Stomach (tissue), 9 donors: ENCODE data around the gene HOXB3. TPM values are rescaled to one million over a fixed set of nuclear protein-coding genes. Genes with fewer than 3 reads are reported as not detected.

Experiments
- DNase-seq, 2 donors: peaks; one replicate each; pipeline versions ENCODE4 v3.0.0 to v3.0.0-alpha.2; 2013 to 2019
- H3K27ac ChIP-seq, 5 donors: fragments of 200-600 bp in 4 of 5; sonication (generic) in 4 of 5; one replicate each; pipeline ENCODE4 v1.5.1; 2013 to 2019; ENCODE audit warnings: mild to moderate bottlenecking in 1 of 5, moderate library complexity in 1 of 5
- H3K27me3 ChIP-seq, 3 donors: fragments of 200-600 bp; sonication (generic); one replicate each; pipeline ENCODE4 v1.5.1; 2017 to 2019; ENCODE audit warnings: mixed run types in 1 of 3
- H3K36me3 ChIP-seq, 4 donors: fragments of 200-600 bp; sonication (generic); 1 replicate in 3 of 4; 2 replicates in 1 of 4; pipeline ENCODE4 v1.5.1; 2016 to 2019
- H3K4me1 ChIP-seq, 4 donors: fragments of 200-600 bp; sonication (generic); one replicate each; pipeline ENCODE4 v1.5.1; 2016 to 2019
- H3K4me3 ChIP-seq, 4 donors: fragments of 200-600 bp; sonication (generic) in 3 of 4; one replicate each; pipeline ENCODE4 v1.5.1; 2016 to 2019; ENCODE audit warnings: mild to moderate bottlenecking in 1 of 4
- H3K9me3 ChIP-seq, 4 donors: fragments of 200-600 bp; sonication (generic); one replicate each; pipeline ENCODE4 v1.5.1; 2016 to 2019
- EP300 ChIP-seq: sonication (generic); formaldehyde crosslinking; IDR thresholded peaks from one replicate; pipeline ENCODE4 v1.6.1; 2017; ENCODE audit warnings: antibody characterized with exemption
- POLR2A ChIP-seq, 4 donors: fragments of 450-650 bp; IDR thresholded peaks; one replicate each; pipeline ENCODE4 v1.6.1; 2016; ENCODE audit warnings: antibody characterized with exemption in 4 of 4, control low read depth in 2 of 4, mild to moderate bottlenecking in 1 of 4, moderate library complexity in 1 of 4
- POLR2AphosphoS5 ChIP-seq, 3 donors: sonication (generic); formaldehyde crosslinking; IDR thresholded peaks; one replicate each; pipeline ENCODE4 v1.6.1; 2016; ENCODE audit warnings: antibody characterized with exemption in 3 of 3
- WGBS, 5 donors: extraction: QIAGEN DNeasy Blood & Tissue Kit in 3 of 5; methylation state at CpG; one replicate each; pipeline versions ENCODE4 v1.1.5 to v1.1.7; 2013 to 2018; 5-methylcytosine and 5-hydroxymethylcytosine counted together
- intact Hi-C: fragments of 100-400 bp; cut with DNase I; formaldehyde crosslinking; loops from one replicate; pipeline ENCODE4 v1.15.1; 2023; ENCODE audit warnings: low total_unique reads
- polyA plus RNA-seq, 3 donors: library from polyadenylated mRNA; stranded (reverse); fragments of 200-250 nt; gene quantifications; one replicate each; pipeline ENCODE4 v1.2.3, GENCODE V29; 2013
- total RNA-seq, 5 donors: library from RNA; depleted of rRNA; stranded (reverse); fragments of >200 nt; gene quantifications; one replicate each; pipeline versions ENCODE4 v1.1.0 to v1.2.3, GENCODE V29; 2014 to 2016
- TF ChIP-seq, protein P1 (sequence below), 7 experiments: fragments of 450-650 bp in 4 of 7; fragments of 200-600 bp in 3 of 7; sonication (generic) in 3 of 7; IDR thresholded peaks; one replicate each; pipeline ENCODE4 v1.5.1; 2016 to 2019; ENCODE audit warnings: antibody characterized with exemption in 7 of 7, control low read depth in 2 of 7, mild to moderate bottlenecking in 1 of 7
- donor health status: healthy with polysubstance abuse.
- donor health status: Bipolar disorder and iron deficiency.
- donor health status: healthy.

HOXB3 gene
- total and polyA plus RNA-seq, 8 donors, result 2.8 to 77.6 (median 10.3) TPM

DNA sequence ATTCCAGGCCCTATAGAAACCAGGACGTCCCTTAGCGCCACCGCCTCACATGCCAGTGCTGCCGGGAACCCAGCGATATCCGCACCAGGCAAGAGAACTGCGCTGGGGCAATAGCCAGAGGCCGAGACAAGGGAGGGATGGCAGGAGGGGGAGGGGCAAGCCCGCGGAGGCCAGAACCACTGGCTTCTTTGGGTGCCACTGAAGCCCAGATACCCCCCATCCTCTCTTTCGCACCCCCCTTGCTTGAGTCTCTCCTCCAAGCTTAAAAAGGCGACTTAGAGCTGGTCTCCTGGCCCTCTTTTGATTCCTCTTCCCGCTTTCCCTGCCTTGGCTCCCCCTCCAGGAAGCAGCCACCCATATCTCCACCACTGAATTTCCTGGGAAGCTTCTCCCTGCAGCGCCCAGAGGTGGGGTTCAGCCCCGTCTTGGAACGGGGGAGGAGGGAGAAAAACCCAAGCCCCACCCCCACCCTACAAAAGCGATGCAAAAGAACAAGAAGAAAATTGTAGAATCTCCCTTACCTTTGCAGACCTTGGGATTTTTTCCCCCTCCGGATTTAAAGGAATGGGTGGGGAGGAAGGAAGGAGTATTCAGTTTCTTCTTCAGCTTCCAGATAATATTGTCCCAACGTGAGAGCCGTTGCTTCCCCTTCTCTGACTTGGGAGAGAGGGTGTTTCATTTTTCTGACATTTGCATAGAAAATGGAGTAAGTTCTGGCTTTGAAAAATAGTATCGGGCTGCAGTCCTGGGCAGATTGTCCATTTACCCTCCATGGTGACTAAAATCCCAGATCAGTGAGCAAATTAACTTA is 14.1 kb upstream of the HOXB3 start:
- Histone ChIP-seq H3K27ac (peak overlapping the region in 4 of 5 donors; percentile 52 to 95 (median 73)), H3K27me3 (peaks cover 0 to 100% (median 100%) of the 10 kb centered on the region in 3 donors), H3K4me3 (peak overlapping the region; percentile 25 to 49 (median 43)), H3K36me3 (no peaks in the 10 kb centered on the region), H3K9me3 (peaks cover 0 to 3% (median 0%) of the 10 kb centered on the region in 4 donors), H3K4me1 (peaks cover 0 to 39% (median 25%) of the 10 kb centered on the region in 4 donors)
- intact Hi-C loops, result no loop called here
- 13 to 39% (median 20%) methylated on average over 20 to 21 of the region's 21 CpGs for WGBS, 5 donors
- DNase-seq, result no peak
- TF ChIP-seq POLR2AphosphoS5 (IDR thresholded peaks at IDR 0.05) (peak in 1 of 3 donors; percentile 24), EP300 (no peak)

DNA sequence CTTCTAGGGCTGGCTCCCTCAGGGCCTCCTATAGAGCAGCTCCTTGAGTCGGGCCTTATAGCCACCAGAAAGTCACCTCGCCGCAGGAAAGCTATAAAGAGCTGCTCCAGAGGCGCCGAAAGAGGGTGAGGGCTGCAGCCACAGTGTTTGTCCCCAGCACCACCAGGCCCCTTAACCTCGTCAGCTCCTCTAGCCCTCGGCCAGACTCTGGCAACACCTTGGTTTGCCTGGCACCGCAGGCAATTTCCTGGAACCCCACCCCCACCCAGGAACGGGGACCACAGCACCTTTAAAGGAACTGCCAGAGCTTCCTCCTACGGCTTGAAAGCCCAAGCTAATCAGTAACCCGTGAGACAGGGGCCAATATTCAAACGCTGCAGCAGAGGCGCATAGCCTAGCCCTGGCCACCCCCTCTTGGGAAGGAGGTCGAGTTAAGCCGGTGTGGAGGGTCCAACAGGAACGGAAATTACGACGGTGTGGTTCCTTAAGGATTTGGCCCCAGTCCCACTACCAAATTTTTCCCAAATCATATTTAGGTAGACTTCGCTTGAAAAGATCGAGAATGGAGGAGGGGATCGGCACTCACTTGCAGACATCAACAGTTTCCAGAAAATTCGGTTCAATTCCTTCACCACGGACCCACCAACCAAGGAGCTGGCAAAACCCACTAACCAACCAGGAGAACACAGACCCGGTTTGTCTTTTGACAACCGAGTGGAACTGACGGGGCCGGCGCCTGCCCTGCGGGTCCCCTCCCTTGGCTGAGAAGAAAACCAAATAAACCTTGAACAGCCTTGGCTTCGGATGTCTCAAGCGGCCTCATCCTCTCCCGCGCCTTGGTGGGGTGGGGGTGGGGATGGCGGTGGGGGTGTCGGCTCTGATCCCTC is 11.7 kb upstream of the HOXB3 start:
- TF ChIP-seq EP300, result no peak
- no peak for TF ChIP-seq POLR2AphosphoS5 (IDR thresholded peaks at IDR 0.05)
- intact Hi-C loops, result no loop called here
- Histone ChIP-seq H3K27me3 (peaks cover 0 to 100% (median 99%) of the 10 kb centered on the region in 3 donors), H3K9me3 (peaks cover 0 to 3% (median 0%) of the 10 kb centered on the region in 4 donors), H3K36me3 (no peaks in the 10 kb centered on the region), H3K27ac (peak overlapping the region in 2 of 5 donors; percentile 81 to 95), H3K4me1 (peaks cover 0 to 62% (median 42%) of the 10 kb centered on the region in 4 donors), H3K4me3 (peak overlapping the region; percentile 25 to 49 (median 43))
- peak in 1 of 2 donors; percentile 55 for DNase-seq
- 19 to 47% (median 24%) methylated on average over 26 to 35 of the region's 35 CpGs for WGBS, 5 donors

DNA sequence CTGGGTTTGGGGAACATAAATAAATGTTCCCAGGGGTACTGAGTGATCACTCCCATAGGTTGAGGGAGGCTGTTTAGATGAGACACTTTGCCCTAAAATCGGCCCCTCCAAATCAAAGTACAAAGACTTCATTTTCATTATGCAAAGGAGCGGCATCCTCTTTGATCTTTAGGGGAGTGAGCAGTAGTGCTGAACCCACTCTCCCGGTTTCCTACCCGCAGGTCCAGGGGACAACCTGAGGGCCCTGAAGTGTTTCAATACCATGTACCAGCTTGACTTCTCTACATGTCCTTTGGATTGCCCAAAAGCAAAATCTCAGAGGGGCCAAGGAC is 11.1 kb upstream of the HOXB3 start:
- TF ChIP-seq POLR2AphosphoS5 (IDR thresholded peaks at IDR 0.05) (no peak), POLR2A (IDR thresholded peaks at IDR 0.05) (no peak), EP300 (no peak)
- TF ChIP-seq, protein P1, sequence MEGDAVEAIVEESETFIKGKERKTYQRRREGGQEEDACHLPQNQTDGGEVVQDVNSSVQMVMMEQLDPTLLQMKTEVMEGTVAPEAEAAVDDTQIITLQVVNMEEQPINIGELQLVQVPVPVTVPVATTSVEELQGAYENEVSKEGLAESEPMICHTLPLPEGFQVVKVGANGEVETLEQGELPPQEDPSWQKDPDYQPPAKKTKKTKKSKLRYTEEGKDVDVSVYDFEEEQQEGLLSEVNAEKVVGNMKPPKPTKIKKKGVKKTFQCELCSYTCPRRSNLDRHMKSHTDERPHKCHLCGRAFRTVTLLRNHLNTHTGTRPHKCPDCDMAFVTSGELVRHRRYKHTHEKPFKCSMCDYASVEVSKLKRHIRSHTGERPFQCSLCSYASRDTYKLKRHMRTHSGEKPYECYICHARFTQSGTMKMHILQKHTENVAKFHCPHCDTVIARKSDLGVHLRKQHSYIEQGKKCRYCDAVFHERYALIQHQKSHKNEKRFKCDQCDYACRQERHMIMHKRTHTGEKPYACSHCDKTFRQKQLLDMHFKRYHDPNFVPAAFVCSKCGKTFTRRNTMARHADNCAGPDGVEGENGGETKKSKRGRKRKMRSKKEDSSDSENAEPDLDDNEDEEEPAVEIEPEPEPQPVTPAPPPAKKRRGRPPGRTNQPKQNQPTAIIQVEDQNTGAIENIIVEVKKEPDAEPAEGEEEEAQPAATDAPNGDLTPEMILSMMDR (IDR thresholded peaks at IDR 0.05), result no peak
- WGBS, 5 donors, result 33 to 57% (median 40%) methylated on average over 4 of the region's 4 CpGs
- H3K27ac ChIP-seq, result peak overlapping the region in 2 of 5 donors; percentile 81 to 95

DNA sequence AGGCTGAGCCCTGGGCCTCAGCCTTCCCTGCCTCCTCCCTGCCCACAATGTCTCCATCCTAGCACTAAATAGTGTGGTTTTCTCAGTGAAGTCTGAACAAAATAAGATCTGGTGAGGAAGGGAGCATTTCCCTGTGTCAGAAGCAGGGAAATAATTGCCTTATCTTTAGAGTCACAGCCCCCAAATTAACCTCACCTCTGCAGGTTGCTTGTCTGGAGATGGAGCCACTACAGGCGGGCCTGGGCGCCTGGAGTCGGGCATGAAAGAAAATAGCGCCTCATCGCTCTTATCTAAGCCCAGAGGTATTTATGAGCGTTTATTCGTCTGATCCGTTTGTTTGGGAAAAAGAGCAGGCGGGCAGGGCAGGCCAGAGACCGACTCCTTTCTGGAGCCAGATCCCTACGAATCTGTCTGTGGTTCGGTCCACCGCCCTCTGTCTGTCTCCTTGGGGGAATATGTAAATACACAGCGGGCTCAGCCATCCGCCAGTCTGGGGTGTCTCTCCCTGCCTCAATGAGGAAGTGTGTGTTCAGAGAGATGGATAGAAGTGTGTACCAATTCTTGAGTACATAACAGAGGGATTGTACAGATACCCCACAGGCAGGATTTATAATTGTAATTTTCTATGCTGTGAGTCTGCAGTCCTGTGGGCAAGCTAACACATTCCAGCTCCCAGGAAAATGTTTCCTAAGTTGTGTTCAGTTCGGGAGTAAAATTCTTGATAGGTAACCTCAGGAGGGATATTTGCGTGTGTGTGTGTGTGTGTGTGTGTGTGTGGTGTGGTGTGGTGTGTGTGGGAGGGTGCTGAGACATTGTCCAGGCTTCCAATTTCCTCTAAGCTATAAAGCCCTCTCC is 10.4 kb upstream of the HOXB3 start:
- intact Hi-C loops, result no loop called here
- H3K4me1 ChIP-seq, result peaks cover 0 to 75% (median 53%) of the 10 kb centered on the region in 4 donors
- no peaks in the 10 kb centered on the region for H3K9me3 ChIP-seq
- no peak overlapping the region for H3K4me3 ChIP-seq
- H3K36me3 ChIP-seq, result no peaks in the 10 kb centered on the region
- H3K27ac ChIP-seq, result peak overlapping the region in 2 of 5 donors; percentile 81 to 95
- TF ChIP-seq, protein P1 (IDR thresholded peaks at IDR 0.05), result no peak
- TF ChIP-seq POLR2A (IDR thresholded peaks at IDR 0.05) (no peak), POLR2AphosphoS5 (IDR thresholded peaks at IDR 0.05) (no peak), EP300 (no peak)
- 33 to 63% (median 44%) methylated on average over 14 to 17 of the region's 17 CpGs for WGBS, 5 donors
- peaks cover 0 to 100% (median 99%) of the 10 kb centered on the region in 3 donors for H3K27me3 ChIP-seq
- DNase-seq, result no peak

More for the DNA sequence above, 11.1 kb upstream of the HOXB3 start:
- peaks cover 0 to 100% (median 99%) of the 10 kb centered on the region in 3 donors for H3K27me3 ChIP-seq
- H3K4me1 ChIP-seq, result peaks cover 0 to 68% (median 47%) of the 10 kb centered on the region in 4 donors
- peaks cover 0 to 3% (median 0%) of the 10 kb centered on the region in 4 donors for H3K9me3 ChIP-seq
- intact Hi-C loops, result no loop called here
- H3K4me3 ChIP-seq, result peak overlapping the region in 2 of 4 donors; percentile 47 to 49
- DNase-seq, result no peak
- no peaks in the 10 kb centered on the region for H3K36me3 ChIP-seq
